ENCODE results near the gene HILPDA.

- TF ChIP-seq, protein P1, sequence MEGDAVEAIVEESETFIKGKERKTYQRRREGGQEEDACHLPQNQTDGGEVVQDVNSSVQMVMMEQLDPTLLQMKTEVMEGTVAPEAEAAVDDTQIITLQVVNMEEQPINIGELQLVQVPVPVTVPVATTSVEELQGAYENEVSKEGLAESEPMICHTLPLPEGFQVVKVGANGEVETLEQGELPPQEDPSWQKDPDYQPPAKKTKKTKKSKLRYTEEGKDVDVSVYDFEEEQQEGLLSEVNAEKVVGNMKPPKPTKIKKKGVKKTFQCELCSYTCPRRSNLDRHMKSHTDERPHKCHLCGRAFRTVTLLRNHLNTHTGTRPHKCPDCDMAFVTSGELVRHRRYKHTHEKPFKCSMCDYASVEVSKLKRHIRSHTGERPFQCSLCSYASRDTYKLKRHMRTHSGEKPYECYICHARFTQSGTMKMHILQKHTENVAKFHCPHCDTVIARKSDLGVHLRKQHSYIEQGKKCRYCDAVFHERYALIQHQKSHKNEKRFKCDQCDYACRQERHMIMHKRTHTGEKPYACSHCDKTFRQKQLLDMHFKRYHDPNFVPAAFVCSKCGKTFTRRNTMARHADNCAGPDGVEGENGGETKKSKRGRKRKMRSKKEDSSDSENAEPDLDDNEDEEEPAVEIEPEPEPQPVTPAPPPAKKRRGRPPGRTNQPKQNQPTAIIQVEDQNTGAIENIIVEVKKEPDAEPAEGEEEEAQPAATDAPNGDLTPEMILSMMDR (IDR thresholded peaks at IDR 0.05; ENCODE audit: poor library complexity, severe bottlenecking): no peak
- no peak for TF ChIP-seq POLR2AphosphoS5 (IDR thresholded peaks at IDR 0.05)
- TF ChIP-seq TAF1 (IDR thresholded peaks at IDR 0.05; ENCODE audit: low read depth): no peak
- no peak for TF ChIP-seq MXI1 (conservative IDR thresholded peaks at IDR 0.05; ENCODE audit: poor library complexity, severe bottlenecking)
- TF ChIP-seq RAD21 (conservative IDR thresholded peaks at IDR 0.05): no peak
- TF ChIP-seq EZH2 (IDR thresholded peaks at IDR 0.05; ENCODE audit: borderline replicate concordance, insufficient read depth, low read length, poor library complexity, severe bottlenecking): no peak
- TF ChIP-seq EP300 (conservative IDR thresholded peaks at IDR 0.05; ENCODE audit: poor library complexity, severe bottlenecking): no peak
These were observed 45.9 kb upstream of the HILPDA start, which contains the start of gene IMPDH1 for GRCh38 chr7:128409596-128410450.
